ENCODE results near the gene TRIM40.
"Not testable (repeated sequence)": the region's sequence is repeated elsewhere in the genome, so short reads cannot be mapped to it uniquely, and the experiment has no call there.

Gene TRIM40

GRCh38 chr6:30136570-30137286, 788 bp downstream of the TRIM40 start:
- ChIA-PET POLR2A (no interaction called here), CTCF (no interaction called here)
- DNase-seq (ENCODE audit: extremely low spot score) = no peak
- TF ChIP-seq HDGF (IDR thresholded peaks at IDR 0.05; ENCODE audit: borderline replicate concordance) = no peak
- no peak for TF ChIP-seq L3MBTL2 (conservative IDR thresholded peaks at IDR 0.05)
- no peak for TF ChIP-seq ARNT (IDR thresholded peaks at IDR 0.05)
- TF ChIP-seq FOXM1 (IDR thresholded peaks at IDR 0.05; ENCODE audit: borderline replicate concordance) = no peak
- no peak for TF ChIP-seq BHLHE40 (IDR thresholded peaks at IDR 0.05; ENCODE audit: borderline replicate concordance)
- TF ChIP-seq SUZ12 (IDR thresholded peaks at IDR 0.05) = no peak
- no peak for TF ChIP-seq LEF1 (IDR thresholded peaks at IDR 0.05; ENCODE audit: borderline replicate concordance)
- TF ChIP-seq ELF4 (IDR thresholded peaks at IDR 0.05) = no peak
- no peak for TF ChIP-seq CTBP1 (IDR thresholded peaks at IDR 0.05; ENCODE audit: borderline replicate concordance)
- TF ChIP-seq PKNOX1 (IDR thresholded peaks at IDR 0.05) = no peak
- no peak for TF ChIP-seq TARDBP (IDR thresholded peaks at IDR 0.05)
- TF ChIP-seq FOXK2 (IDR thresholded peaks at IDR 0.05) = no peak
- no peak for TF ChIP-seq ZNF384 (IDR thresholded peaks at IDR 0.05)
- TF ChIP-seq NFRKB (IDR thresholded peaks at IDR 0.05) = no peak
- TF ChIP-seq FOXA1 (IDR thresholded peaks at IDR 0.05) = no peak
- no peak for TF ChIP-seq SP1 (IDR thresholded peaks at IDR 0.05)

GRCh38 chr6:30140240-30140639, 4.3 kb downstream of the TRIM40 start:
- DNase-seq (ENCODE audit: extremely low spot score); POLR2A ChIA-PET: not testable (repeated sequence)
- CTCF ChIA-PET = interaction anchor here (1.4 kb wide), 1 partner anchor 9 kb away, joined by 6 read pairs; no protein-coding TSS in a partner anchor

- ChIA-PET POLR2A (interaction anchor here (1.4 kb wide), 1 partner anchor 82 kb away, joined by 3 read pairs; the partner anchor contains the start of gene POLR1H), CTCF (interaction anchor here (1.7 kb wide), 1 partner anchor 11 kb away, joined by 5 read pairs; no protein-coding TSS in a partner anchor)
- TF ChIP-seq FOXA1 (IDR thresholded peaks at IDR 0.05) (no peak), BHLHE40 (IDR thresholded peaks at IDR 0.05; ENCODE audit: borderline replicate concordance) (no peak)
- DNase-seq (ENCODE audit: extremely low spot score) = no peak
Observed at GRCh38 chr6:30142665-30143064, 6.7 kb downstream of the TRIM40 start.

GRCh38 chr6:30143780-30144179, 7.8 kb downstream of the TRIM40 start:
- ChIA-PET CTCF (interaction anchor here (0.5 kb wide), 1 partner anchor 79 kb away, joined by 3 read pairs; no protein-coding TSS in a partner anchor), POLR2A (interaction anchor here (0.6 to 1.4 kb wide), 2 partner anchors 77 to 83 kb away, joined by 3 read pairs; partner anchors contain the start of genes POLR1H and PPP1R11)
- DNase-seq (ENCODE audit: extremely low spot score) = no peak
- TF ChIP-seq PKNOX1 (IDR thresholded peaks at IDR 0.05) = no peak
- no peak for TF ChIP-seq NFRKB (IDR thresholded peaks at IDR 0.05)
- no peak for TF ChIP-seq SP1 (IDR thresholded peaks at IDR 0.05)
- TF ChIP-seq BHLHE40 (IDR thresholded peaks at IDR 0.05; ENCODE audit: borderline replicate concordance) = no peak
- no peak for TF ChIP-seq TARDBP (IDR thresholded peaks at IDR 0.05)
- no peak for TF ChIP-seq ELF4 (IDR thresholded peaks at IDR 0.05)
- TF ChIP-seq HDGF (IDR thresholded peaks at IDR 0.05; ENCODE audit: borderline replicate concordance) = no peak
- TF ChIP-seq ARNT (IDR thresholded peaks at IDR 0.05) = no peak
- TF ChIP-seq FOXK2 (IDR thresholded peaks at IDR 0.05) = no peak
- no peak for TF ChIP-seq FOXM1 (IDR thresholded peaks at IDR 0.05; ENCODE audit: borderline replicate concordance)
- TF ChIP-seq CTBP1 (IDR thresholded peaks at IDR 0.05; ENCODE audit: borderline replicate concordance) = no peak
- TF ChIP-seq SUZ12 (IDR thresholded peaks at IDR 0.05) = no peak
- TF ChIP-seq FOXA1 (IDR thresholded peaks at IDR 0.05) = no peak
- no peak for TF ChIP-seq ZNF384 (IDR thresholded peaks at IDR 0.05)

GRCh38 chr6:30144811-30145210, 8.9 kb downstream of the TRIM40 start:
- POLR2A ChIA-PET = no interaction called here
- no peak for TF ChIP-seq LEF1 (IDR thresholded peaks at IDR 0.05; ENCODE audit: borderline replicate concordance)
- TF ChIP-seq ARNT (IDR thresholded peaks at IDR 0.05) = no peak
- no peak for TF ChIP-seq PKNOX1 (IDR thresholded peaks at IDR 0.05)
- no peak for TF ChIP-seq SP1 (IDR thresholded peaks at IDR 0.05)
- no peak for TF ChIP-seq SUZ12 (IDR thresholded peaks at IDR 0.05)
- no peak for TF ChIP-seq ELF4 (IDR thresholded peaks at IDR 0.05)
- TF ChIP-seq NFRKB (IDR thresholded peaks at IDR 0.05) = no peak
- no peak for TF ChIP-seq FOXK2 (IDR thresholded peaks at IDR 0.05)
- TF ChIP-seq ZNF384 (IDR thresholded peaks at IDR 0.05) = no peak
- TF ChIP-seq FOXM1 (IDR thresholded peaks at IDR 0.05; ENCODE audit: borderline replicate concordance) = no peak
- TF ChIP-seq TARDBP (IDR thresholded peaks at IDR 0.05) = no peak
- no peak for TF ChIP-seq BHLHE40 (IDR thresholded peaks at IDR 0.05; ENCODE audit: borderline replicate concordance)
- CTCF ChIA-PET = interaction anchor here (1.0 kb wide), 1 partner anchor 13 kb away, joined by 8 read pairs; no protein-coding TSS in a partner anchor
- DNase-seq (ENCODE audit: extremely low spot score) = no peak

- no peak for TF ChIP-seq FOXK2 (IDR thresholded peaks at IDR 0.05)
- TF ChIP-seq SP1 (IDR thresholded peaks at IDR 0.05) = no peak
- TF ChIP-seq NFRKB (IDR thresholded peaks at IDR 0.05) = no peak
- no peak for TF ChIP-seq PKNOX1 (IDR thresholded peaks at IDR 0.05)
- TF ChIP-seq CTBP1 (IDR thresholded peaks at IDR 0.05; ENCODE audit: borderline replicate concordance) = no peak
- TF ChIP-seq BHLHE40 (IDR thresholded peaks at IDR 0.05; ENCODE audit: borderline replicate concordance) = no peak
- no peak for TF ChIP-seq FOXA1 (IDR thresholded peaks at IDR 0.05)
- TF ChIP-seq L3MBTL2 (conservative IDR thresholded peaks at IDR 0.05) = no peak
- TF ChIP-seq ARNT (IDR thresholded peaks at IDR 0.05) = no peak
- TF ChIP-seq FOXM1 (IDR thresholded peaks at IDR 0.05; ENCODE audit: borderline replicate concordance) = no peak
- TF ChIP-seq TARDBP (IDR thresholded peaks at IDR 0.05) = no peak
- TF ChIP-seq LEF1 (IDR thresholded peaks at IDR 0.05; ENCODE audit: borderline replicate concordance) = no peak
- TF ChIP-seq ZNF384 (IDR thresholded peaks at IDR 0.05) = no peak
- no peak for TF ChIP-seq HDGF (IDR thresholded peaks at IDR 0.05; ENCODE audit: borderline replicate concordance)
- TF ChIP-seq ELF4 (IDR thresholded peaks at IDR 0.05) = no peak
- TF ChIP-seq SUZ12 (IDR thresholded peaks at IDR 0.05) = no peak
- POLR2A ChIA-PET = no interaction called here
- DNase-seq (ENCODE audit: extremely low spot score) = no peak
- CTCF ChIA-PET = interaction anchor here (0.7 to 1.0 kb wide), 2 partner anchors 14 to 37 kb away, joined by 3 to 8 read pairs; no protein-coding TSS in a partner anchor
Observed at GRCh38 chr6:30145818-30146217, 9.9 kb downstream of the TRIM40 start.
